NCI-H82 treated with DMSO at 0.1 percent for 48 hours (cell line): Measurements from ENCODE around the gene MEGF11.
"Not testable (repeated sequence)": the region's sequence is repeated elsewhere in the genome, so short reads cannot be mapped to it uniquely, and the experiment has no call there.

Experiments used
- DNase-seq: peaks from one replicate; lab custom pipeline; 2025; ENCODE audit not compliant: unreplicated experiment; lab: John Stamatoyannopoulos, UW

Gene MEGF11

DNA sequence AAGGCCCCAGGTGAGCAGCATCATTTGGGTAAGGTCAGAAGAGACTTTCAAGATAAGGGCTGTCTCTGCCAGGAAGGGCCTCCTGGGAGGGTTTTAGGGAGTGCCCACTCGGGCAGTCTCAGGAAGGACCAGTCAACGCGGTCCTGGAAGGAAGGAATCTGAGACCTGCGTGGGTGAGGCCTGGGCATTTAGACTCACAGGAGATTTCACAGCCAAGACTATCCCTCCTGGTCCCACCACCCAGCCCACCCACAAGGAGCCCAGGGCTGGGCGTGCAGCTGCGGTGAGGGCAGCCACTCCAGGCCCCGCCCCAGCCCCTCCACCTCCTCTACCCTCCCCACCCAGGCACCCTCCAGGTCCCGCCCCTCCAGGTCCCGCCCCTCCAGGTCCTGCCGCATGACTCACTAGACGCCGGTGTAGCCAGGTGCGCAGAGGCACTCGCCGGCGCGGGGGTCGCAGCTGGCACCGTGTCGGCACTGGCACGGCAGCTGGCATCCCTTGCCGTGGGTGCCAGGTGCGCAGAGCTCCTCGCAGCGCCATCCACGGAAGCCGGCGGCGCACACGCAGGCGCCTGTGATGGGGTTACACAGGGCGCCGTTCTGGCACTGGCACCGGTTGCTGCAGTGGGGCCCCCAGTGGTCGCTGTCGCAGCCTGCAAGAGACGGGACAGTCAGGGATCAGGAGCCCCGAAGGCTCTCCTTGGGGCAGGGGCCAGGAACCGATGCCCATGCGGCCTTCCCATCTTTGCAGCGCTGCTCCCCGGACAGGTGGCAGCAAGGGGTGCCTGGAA is 271.5 kb downstream of the MEGF11 start:
- DNase-seq = no peak

DNA sequence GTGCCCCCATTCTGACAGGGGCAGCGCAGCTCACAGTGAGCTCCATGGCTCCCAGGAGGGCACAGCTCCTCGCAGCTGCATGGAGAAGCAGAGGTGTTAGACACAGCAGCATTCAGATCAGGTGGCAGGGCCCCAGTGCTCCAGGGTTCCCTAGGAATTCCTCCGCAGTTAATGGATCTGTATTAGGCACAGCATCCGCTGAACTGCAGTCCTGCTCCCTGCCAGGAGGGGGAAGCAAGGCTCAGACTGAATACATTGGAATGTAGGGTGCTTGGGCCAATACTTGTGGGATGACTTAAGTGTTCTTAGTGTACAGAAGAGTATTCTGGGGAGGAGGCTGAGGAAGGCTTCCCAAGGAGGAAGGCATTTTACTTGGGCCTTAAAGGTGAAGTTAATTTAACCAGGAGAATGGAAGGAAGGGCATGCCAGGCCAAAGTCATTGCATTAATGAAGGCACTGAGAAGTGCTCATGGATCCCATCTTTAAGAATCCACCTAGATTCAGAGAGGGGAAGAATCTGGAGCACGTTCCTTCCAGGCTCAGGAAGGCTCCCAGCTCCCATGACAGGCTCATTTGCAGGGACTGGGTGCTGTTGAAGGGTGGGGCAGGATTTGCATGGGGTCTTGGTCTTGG is 272.6 kb downstream of the MEGF11 start:
- DNase-seq = peak; percentile 54

DNA sequence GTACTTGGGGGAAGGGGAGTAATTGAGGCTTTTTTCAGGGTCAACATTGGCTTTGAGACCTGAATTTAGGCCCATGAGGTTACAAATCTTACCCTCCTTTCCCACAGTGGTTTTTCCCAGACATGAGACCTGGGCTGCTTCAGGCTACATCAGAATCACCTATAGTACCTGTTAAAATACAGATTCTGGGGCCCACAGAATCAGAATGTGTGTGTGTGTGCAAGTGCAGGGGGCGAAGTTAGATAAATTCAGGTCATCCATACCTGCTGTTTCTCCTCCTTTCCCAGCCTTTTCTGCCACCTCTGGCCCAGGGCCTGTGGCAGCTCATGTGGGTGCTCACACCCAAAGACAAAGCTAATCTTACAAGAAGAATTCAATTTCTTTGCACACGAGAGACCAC is 273.7 kb downstream of the MEGF11 start:
- DNase-seq = no peak

DNA sequence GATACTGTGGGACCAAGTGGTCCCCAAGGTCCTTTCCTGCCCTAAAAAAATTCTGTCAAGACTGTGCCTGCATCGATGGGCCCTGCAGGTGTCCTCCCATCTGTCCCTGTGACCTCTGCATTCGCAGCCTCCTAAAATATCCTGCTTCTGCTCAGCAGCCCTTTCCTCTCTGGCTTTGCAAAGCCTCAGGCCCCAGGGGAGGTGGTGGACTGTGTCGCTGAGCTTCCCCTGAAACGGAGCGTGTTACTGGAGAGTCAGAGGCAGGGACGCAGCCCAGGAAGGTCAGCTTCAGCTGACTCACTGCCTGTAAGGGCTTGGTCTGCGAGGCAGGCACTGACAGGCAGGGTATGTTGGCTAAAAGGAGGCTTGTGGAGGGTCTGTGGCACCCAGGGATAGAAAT is 274.2 kb downstream of the MEGF11 start:
- no peak for DNase-seq

DNA sequence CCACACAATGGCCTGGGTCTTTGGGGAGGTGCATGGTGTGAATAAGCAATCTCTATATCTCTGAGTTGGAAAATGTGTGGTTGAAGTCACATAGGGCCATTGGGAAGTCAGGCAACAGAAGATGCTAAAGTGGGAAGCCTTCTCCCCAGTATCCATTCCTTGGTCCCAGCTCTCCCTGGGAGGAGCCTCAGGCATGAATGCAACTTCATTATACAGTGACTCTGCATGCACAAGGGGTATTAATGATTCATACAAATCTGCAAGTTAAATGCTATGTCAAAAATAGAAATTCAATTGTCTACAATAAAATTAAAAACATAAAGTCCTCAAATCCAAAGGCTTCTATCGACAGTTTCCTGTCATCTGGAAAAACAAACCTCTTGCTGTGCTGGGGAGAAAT is 275.4 kb downstream of the MEGF11 start:
- no peak for DNase-seq

DNA sequence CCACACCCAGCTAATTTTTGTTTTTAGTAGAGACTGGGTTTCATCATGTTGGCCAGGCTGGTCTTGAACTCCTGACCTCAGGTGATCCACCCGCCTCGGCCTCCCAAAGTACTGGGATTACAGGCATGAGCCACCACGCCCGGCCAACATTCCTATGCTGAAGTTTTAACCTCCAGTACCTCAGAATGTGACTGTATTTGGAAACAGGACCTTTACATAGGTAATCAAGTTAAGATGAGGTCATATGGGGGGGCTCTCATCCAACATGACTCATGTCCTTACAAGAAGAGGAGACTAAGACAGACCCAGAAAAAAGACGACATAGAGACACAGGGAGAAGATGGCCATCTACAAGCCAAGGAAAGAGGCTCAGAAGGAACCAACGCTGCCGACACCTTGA is 277.4 kb downstream of the MEGF11 start:
- DNase-seq = not testable (repeated sequence)

DNA sequence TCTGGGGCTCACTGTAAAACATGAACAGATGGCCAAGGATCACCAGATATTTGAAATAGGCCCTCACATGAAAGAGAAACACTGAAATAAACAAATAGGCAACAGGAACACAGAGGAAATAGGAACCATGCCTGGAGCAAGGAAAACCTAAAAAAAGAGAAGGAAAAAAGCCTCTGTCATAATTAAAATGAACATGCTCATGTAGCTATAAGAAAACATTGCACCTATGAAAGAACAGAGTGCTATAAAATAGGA is 281.9 kb downstream of the MEGF11 start:
- no peak for DNase-seq

DNA sequence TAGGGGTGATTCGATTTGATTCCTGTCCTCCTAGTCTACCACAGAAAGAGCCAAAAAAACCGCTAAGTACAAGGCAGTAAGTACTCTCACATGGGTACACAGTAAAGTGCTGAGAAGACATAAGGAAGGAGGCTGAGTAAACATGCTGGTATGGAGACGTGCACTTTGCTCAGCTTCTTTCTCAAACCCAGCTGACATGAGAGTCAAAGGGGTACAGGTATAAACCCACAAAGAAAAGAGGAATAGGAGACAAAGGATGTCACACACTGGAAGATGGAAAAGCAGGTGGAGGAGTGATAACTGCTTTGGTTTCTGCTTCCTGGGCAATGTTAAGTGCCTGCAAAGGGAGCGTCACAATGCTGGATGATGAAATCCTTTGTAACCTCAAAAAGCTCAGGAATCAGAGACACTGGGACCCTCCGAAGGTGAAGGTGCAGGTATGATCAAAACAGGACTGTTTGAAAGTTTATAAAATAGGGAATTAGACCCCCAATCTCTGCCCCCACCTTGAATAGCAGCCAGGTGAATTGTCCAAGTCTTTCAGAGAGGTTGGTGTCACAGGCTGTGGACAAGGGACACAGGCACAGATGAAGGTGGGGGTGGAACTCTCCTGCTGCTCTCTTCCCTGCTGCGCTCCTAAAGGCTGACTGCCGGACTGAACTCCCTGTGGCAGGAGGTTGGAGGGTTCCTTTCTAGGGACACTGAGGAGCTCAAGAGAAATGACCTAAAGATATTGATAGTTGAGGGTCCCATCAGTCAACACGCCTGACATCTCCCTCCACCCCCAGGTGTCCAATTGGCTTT is 282.4 kb downstream of the MEGF11 start:
- peak; percentile 56 for DNase-seq

DNA sequence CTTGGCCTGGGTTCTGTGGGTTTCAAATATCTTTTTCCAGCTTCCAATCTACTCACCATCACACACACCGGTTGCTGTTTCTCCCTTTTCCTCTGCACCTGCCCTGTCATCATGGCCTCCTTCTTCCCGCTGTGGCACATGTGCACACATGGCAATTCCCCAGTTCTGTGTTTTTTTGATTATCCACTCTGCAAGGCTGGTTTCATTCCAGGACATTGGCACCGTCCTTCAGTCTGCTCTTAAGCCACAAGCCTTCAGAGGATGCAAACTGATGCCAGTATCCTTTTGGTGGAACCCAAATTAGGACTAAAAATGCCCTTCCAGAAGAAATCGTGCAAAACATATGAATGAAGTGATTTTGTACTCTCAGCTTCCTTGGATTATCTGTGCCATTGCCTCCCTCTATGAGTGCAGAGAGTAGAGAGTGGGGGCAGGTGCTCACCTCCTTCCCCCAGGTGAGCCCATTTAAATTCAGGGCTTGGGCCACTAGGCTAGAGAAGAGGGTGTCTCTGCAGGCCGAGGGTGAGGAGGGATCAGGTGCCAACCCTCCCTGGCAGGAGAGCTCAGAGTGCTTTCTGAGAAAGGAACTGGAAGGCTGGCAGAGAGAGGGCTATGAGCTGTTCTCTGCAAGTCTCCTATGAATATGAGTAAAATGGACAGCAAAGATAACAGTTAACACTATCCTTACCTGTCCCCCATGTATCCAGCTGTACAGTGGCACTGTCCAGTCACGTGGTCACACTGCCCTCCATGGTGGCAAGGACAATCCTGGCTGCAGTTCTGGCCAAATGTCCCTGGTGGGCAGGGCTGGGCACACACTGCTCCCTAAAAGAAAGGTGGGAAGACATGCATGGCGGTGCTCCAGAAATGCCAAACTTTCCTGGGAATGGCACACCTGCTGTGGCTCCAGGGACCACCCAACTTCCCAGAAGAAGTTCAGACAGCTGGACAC is 283.4 kb downstream of the MEGF11 start:
- DNase-seq = no peak

DNA sequence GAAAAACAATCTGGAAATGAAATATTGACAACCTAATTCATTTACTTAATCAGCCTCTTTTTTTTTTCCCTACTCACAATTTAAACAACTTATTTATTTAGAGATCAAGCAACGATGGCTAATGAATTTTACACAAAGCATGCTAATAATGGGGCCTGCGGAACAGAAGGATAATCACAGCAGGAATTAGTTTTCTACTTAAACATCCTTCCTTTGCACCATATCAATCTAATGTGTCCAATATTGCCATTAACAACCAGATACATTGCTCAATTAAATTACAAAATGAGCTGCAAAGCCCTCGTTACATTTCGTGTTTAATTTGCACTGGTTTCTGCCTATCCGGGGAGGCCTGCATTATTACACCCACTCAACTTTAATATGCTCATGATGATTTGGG is 285.0 kb downstream of the MEGF11 start:
- no peak for DNase-seq

DNA sequence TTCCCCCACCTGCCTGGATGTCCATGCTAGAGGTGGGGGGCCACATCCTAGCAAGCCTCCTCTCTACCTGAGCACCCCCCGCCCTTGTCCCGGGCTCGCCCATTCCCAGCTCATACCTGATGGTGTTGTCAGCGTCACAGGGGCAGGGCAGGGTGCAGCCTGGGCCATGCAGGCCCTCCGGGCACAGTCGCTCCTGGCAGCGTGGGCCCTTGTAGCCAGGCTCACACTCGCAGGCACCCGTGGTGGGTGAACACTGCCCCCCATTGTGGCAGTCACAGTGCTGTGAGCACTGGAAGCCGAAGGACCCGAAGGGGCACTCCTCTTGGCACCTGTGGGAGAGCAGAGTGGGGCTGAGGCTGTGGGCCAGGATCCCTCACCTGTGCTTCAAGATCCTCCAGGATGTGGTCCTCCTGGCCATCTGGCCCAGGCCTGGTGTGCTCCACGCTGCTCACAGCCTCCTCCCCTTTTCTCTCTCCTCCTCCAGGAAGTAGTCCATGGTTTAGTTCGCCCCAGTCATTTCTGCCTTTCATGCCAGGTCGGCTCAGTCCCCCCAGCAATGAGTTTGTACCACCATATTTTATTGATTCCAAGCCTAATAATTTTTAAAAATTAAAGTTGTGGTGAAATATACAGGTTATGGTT is 288.6 kb downstream of the MEGF11 start:
- no peak for DNase-seq

DNA sequence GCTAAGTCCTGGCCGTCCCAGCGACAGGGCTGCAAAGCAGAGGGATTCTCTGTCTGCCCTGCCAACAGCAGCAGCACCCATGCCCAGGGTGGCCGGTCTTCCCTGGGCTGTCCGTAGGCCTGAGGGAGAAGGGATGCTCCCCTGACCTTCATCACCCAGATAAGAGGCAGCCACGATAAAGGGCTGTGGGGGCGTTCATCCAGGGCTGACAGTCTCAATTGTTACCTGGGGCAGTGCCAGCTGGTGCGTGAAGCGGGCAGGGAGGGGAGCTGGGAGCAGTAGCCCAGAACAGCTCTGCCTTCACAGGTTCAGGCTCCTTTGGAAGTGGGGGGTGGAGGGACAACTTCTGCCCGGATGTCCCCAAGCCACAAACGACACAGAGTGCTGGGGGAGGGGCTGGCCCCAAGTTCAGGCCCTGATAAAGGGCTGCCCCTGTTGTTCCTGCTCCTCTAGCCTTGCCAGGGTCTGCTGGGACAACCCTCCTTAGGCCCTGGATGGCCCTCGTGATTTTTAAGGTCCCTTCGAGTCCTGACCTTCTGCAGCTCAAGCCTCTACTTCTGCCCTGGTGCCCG is 289.6 kb downstream of the MEGF11 start:
- no peak for DNase-seq

DNA sequence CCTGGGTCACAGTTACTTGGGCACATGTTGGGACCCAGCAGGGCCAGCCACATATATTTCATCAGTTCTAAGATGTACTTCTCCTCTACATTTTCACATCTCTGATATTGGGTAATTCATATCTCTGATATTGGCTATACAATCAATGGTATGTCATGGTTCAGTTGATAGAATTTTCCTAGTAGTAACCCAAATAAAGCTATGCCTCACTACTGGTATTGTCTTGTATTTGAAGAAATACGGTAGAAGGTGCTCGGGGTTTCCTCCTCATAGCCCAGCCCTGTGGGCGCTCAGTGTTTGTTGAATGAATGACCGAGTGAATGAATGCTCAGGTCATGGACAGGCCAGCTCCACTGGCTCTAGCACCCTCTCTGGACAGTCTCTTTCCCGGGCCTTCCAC is 290.2 kb downstream of the MEGF11 start:
- DNase-seq = no peak

DNA sequence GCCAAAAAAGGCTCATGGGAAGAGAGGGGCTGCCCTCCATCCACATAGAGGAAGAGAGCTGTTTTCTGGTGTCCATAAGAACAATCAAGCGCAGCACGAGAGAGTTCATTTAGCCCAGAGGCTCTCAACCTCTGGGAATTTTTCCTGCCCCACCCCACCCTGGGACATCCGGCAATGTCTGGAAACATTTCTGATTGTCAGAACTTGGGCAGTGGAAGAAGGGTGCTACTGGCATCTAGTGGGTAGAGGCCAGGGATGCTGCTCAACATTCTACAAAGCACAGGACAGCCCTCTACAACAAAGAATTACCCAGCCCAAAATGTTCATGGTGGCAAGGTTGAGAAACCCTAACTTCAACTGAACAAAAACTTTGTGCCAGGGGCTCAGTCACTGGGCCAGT is 291.4 kb downstream of the MEGF11 start:
- no peak for DNase-seq

DNA sequence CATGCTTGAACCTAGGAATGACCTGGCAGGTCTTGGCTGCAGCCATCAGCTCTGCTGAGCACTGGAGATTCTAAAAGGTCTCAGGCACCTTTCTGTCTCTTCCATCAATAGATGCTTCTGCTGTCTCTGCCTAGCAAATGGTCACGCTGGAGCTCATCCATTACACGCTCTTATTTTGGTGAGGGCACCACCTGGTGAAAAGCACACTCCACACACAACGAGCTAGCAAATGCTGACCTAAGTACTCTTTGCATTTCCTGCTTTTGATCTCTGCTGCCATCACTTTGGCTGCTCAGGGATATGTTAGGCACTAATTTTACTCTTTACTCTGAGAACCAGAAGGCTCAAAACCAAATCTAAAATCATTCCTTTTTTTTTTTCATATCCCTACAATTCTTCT is 293.0 kb downstream of the MEGF11 start:
- DNase-seq = no peak

DNA sequence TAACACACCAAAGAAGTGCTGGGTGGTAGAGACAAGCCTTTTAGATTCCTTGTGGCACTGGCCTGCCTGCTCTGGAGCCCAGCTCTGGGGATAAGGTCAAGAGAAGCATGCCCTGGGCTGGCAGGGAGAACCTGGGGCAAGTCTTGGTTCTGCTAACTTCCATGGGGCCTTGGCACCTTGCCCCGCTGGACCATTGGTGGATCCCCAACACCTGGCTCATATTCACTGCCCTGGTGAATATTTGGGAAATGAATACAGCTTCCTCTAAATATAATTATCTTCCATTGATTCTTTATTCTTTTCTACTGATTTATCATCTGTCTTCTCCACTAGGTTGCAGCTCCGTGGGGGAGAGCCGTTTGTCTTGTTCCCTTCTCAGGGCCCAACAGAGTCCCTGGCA is 294.7 kb downstream of the MEGF11 start:
- no peak for DNase-seq

DNA sequence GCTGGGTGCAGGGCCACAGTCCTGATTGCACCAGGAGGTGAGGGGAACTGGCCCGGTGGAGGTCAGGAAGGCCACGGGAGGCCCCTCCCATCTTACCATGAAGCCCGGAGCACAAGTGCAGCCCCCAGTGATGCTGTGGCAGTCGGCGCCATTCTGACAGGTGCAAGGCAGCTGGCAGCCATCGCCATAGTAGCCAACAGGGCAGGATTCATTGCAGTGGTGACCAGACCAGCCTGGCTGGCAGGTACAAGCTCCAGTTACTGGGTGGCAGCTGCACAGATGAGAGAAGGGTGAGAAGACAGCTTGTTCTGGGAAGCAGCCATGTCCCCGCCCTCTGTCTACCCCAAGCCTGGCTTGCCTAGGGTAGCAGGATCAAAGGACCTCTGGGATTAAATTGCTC is 296.1 kb downstream of the MEGF11 start:
- DNase-seq = no peak

DNA sequence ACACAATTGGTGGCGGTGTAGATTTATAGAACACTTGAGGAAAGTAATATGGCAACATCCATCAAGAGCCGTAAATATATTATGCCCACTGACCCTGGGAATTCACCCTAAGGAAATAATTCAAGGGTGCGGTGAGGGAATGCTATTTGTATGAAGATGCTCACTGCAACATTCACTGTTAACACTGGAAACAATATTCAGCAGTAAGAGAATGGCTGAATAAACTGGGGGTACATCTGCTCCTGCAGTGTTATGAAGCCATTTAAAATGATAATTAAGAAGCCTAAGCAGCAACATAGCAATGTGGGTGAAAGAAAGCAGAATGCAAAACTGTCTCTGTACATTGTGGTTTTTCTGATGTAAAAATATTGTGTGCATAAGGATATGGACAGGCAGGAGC is 296.7 kb downstream of the MEGF11 start:
- DNase-seq = no peak

DNA sequence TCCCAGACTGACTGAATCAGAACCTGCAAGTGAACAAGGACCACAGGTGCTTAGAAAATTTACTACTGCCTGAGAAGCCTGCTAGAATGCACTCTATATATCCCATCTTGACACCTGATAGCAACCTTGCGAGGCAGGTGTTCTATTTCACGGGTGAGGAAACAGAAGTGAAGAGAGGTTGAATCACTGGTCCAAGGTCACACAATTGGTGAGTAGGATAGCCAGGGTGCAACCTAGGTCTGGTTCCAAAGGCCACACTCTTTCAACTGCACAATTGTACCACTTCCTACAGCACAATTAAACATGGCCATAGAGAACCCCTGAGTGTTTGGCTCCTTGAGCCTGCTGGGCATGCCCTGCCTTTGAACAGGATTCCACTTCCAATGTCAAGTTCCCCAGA is 297.2 kb downstream of the MEGF11 start:
- no peak for DNase-seq

DNA sequence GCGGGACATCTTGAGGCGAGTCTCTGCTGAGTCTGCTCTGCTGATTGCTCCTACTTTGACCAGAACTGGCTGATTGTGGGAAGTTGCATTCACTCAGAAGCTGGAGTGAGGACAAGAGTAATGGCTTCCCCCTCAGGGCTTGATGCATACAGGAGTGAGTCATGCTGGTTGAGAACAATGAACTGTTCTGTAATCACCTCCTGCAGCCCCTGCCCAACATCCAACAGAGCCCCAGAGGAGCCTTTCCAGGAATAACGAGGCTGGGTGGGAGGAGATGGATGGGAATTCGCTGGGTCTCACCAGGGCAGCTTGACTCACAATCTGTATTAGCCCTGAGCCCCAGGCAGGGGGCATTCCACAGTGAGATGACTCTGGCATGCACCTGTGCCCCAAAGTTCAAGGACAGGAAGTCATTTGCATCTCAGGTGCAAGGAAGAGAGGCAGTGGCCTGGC is 299.2 kb downstream of the MEGF11 start:
- DNase-seq = no peak
